Keratinocyte (primary cell): ENCODE measurements around the gene PNLIP.

ENCODE experiments used
- CTCF ChIP-seq, 3 experiments: IDR thresholded peaks in 1 of 3; conservative IDR thresholded peaks in 1 of 3; optimal IDR thresholded peaks in 1 of 3; 2 replicates in 2 of 3; 3 replicates in 1 of 3; pipeline versions ENCODE3 to v1.5.1; 2011; ENCODE audit warnings: low read length in 3 of 3, mild to moderate bottlenecking in 3 of 3, moderate library complexity in 2 of 3, control low read depth in 1 of 3, inconsistent platforms in 1 of 3; ENCODE audit not compliant: insufficient read depth in 2 of 3; ENCODE audit errors: extremely low read depth in 1 of 3
- EZH2 ChIP-seq: IDR thresholded peaks from one replicate; pipeline ENCODE4 v1.6.1; 2012; ENCODE audit warnings: inconsistent platforms, mild to moderate bottlenecking, low read length, moderate library complexity

GRCh38 chr10:116588995-116589394 is 43.3 kb downstream of the PNLIP start:
- no peak for TF ChIP-seq CTCF (optimal IDR thresholded peaks at IDR 0.05 in 1 of 3, IDR thresholded peaks at IDR 0.05 in 1 of 3, conservative IDR thresholded peaks at IDR 0.05 in 1 of 3; ENCODE audit: extremely low read depth in 1 of 3, insufficient read depth in 2 of 3, low read length in 3 of 3)
- no peak for TF ChIP-seq EZH2
